GM23338 (cell line): ENCODE measurements around the gene RNF183. TPM values are rescaled to one million over a fixed set of nuclear protein-coding genes. Genes with fewer than 3 reads are reported as not detected.

Experiments
- ATAC-seq: fragments of 200-7000 bp; cut with Tn5 transposase; 3 replicates; pipeline ENCODE4 v1.9.1; 2020
- DNase-seq: peaks from one replicate; pipeline ENCODE4 v3.0.0-alpha.2; 2015; ENCODE audit warnings: low spot score
- H2AFZ ChIP-seq: fragments of 200-600 bp; sonication (generic); 2 replicates; pipeline ENCODE4 v1.8.0; 2016; ENCODE audit warnings: antibody characterized with exemption, mild to moderate bottlenecking, moderate library complexity
- H3F3A ChIP-seq: fragments of 200-600 bp; sonication (generic); replicated peaks from 2 replicates; pipeline ENCODE4 v1.8.0; 2017; ENCODE audit warnings: antibody characterized with exemption, mixed run types, low read depth
- H3K27ac ChIP-seq: fragments of 200-600 bp; sonication (generic); 2 replicates; pipeline ENCODE4 v1.6.1; 2016; ENCODE audit warnings: low read depth
- H3K27me3 ChIP-seq: fragments of 200-600 bp; sonication (generic); 2 replicates; pipeline ENCODE4 v1.8.0; 2016; ENCODE audit warnings: mild to moderate bottlenecking, mixed run types, moderate library complexity; ENCODE audit not compliant: insufficient read depth
- H3K36me3 ChIP-seq: fragments of 200-600 bp; sonication (generic); 2 replicates; pipeline ENCODE4 v1.8.0; 2016; ENCODE audit warnings: mild to moderate bottlenecking; ENCODE audit not compliant: insufficient read depth
- H3K4me1 ChIP-seq: fragments of 200-600 bp; sonication (generic); 2 replicates; pipeline ENCODE4 v1.8.0; 2016; ENCODE audit warnings: mild to moderate bottlenecking, moderate library complexity; ENCODE audit not compliant: insufficient read depth
- H3K4me2 ChIP-seq: fragments of 200-600 bp; sonication (generic); 2 replicates; pipeline ENCODE4 v1.7.1; 2017; ENCODE audit warnings: mixed run types
- H3K4me3 ChIP-seq: fragments of 200-600 bp; sonication (generic); 2 replicates; pipeline ENCODE4 v1.6.1; 2016; ENCODE audit warnings: mixed run types
- H3K79me2 ChIP-seq: fragments of 200-600 bp; sonication (generic); replicated peaks from 2 replicates; pipeline ENCODE4 v1.8.0; 2017; ENCODE audit warnings: mild to moderate bottlenecking; ENCODE audit not compliant: insufficient read depth
- H3K9me2 ChIP-seq: fragments of 200-600 bp; sonication (generic); 2 replicates; pipeline ENCODE4 v1.8.0; 2017; ENCODE audit not compliant: insufficient read depth
- H4K20me1 ChIP-seq: fragments of 200-600 bp; sonication (generic); replicated peaks from 2 replicates; pipeline ENCODE4 v1.8.0; 2017; ENCODE audit warnings: mild to moderate bottlenecking; ENCODE audit not compliant: insufficient read depth
- H3K27ac Mint-ChIP-seq: 2 replicates; pipeline ENCODE4 v1.8.0; 2020; ENCODE audit warnings: inconsistent platforms, mild to moderate bottlenecking, moderate library complexity, mixed read lengths
- H3K27me3 Mint-ChIP-seq: 3 replicates; pipeline ENCODE4 v1.8.0; 2022; ENCODE audit warnings: low read depth, mild to moderate bottlenecking, moderate library complexity, mixed read lengths, inconsistent platforms; ENCODE audit not compliant: insufficient read depth, poor library complexity
- H3K36me3 Mint-ChIP-seq: 3 replicates; pipeline ENCODE4 v1.8.0; 2021; ENCODE audit warnings: low read depth, mild to moderate bottlenecking, inconsistent platforms, moderate library complexity, mixed read lengths
- H3K4me1 Mint-ChIP-seq: 3 replicates; pipeline ENCODE4 v1.8.0; 2020; ENCODE audit warnings: mild to moderate bottlenecking, inconsistent platforms, mixed read lengths
- H3K4me3 Mint-ChIP-seq: 3 replicates; pipeline ENCODE4 v1.8.0; 2021; ENCODE audit warnings: moderate library complexity, mild to moderate bottlenecking, inconsistent platforms, mixed read lengths
- H3K9me3 Mint-ChIP-seq: 3 replicates; pipeline ENCODE4 v1.8.0; 2020; ENCODE audit warnings: moderate library complexity, mild to moderate bottlenecking, inconsistent platforms, mixed read lengths
- CREB1 ChIP-seq: fragments of 250-450 bp; sonication (Bioruptor Pico); IDR thresholded peaks from 2 replicates; pipeline ENCODE4 v1.5.0; 2020; ENCODE audit warnings: low read depth, mild to moderate bottlenecking, moderate library complexity
- CTCF ChIP-seq, 2 experiments: fragments of 200-600 bp in 1 of 2; sonication (generic) in 1 of 2; conservative IDR thresholded peaks; 2 replicates each; pipeline versions ENCODE4 v1.5.1 to v1.6.1; 2016 to 2017; ENCODE audit warnings: antibody characterized with exemption in 2 of 2, low read depth in 2 of 2, mild to moderate bottlenecking in 2 of 2, moderate library complexity in 1 of 2
- ETS1 ChIP-seq: IDR thresholded peaks from 2 replicates; pipeline ENCODE4 v1.6.1; 2016; ENCODE audit warnings: antibody characterized with exemption
- EZH2 ChIP-seq: fragments of 200-600 bp; sonication (generic); IDR thresholded peaks from one replicate; pipeline ENCODE4 v1.8.0; 2017; ENCODE audit warnings: antibody characterized with exemption, mild to moderate bottlenecking, low read depth; ENCODE audit not compliant: unreplicated experiment
- EZH2phosphoT487 ChIP-seq: fragments of 200-600 bp; sonication (generic); IDR thresholded peaks from one replicate; pipeline ENCODE4 v1.8.1; 2018; ENCODE audit warnings: antibody characterized with exemption; ENCODE audit not compliant: unreplicated experiment
- JUNB ChIP-seq: IDR thresholded peaks from one replicate; pipeline ENCODE4 v1.6.1; 2016; ENCODE audit warnings: antibody characterized with exemption; ENCODE audit not compliant: unreplicated experiment
- NANOG ChIP-seq: IDR thresholded peaks from 2 replicates; pipeline ENCODE4 v1.6.1; 2016; ENCODE audit warnings: antibody characterized with exemption, borderline replicate concordance
- POLR2AphosphoS5 ChIP-seq: IDR thresholded peaks from 2 replicates; pipeline ENCODE4 v1.6.1; 2016; ENCODE audit warnings: antibody characterized with exemption, low read depth
- REST ChIP-seq: IDR thresholded peaks from one replicate; pipeline ENCODE4 v1.6.1; 2018; ENCODE audit warnings: antibody characterized with exemption; ENCODE audit not compliant: unreplicated experiment
- STAT1 ChIP-seq: IDR thresholded peaks from one replicate; pipeline ENCODE4 v1.6.1; 2016; ENCODE audit warnings: antibody characterized with exemption; ENCODE audit not compliant: unreplicated experiment
- ZNF114 ChIP-seq: fragments of 250-450 bp; sonication (Bioruptor Pico); IDR thresholded peaks from 2 replicates; pipeline ENCODE4 v1.5.0; 2020; ENCODE audit warnings: mild to moderate bottlenecking, moderate library complexity
- ZNF331 ChIP-seq: fragments of 250-450 bp; sonication (Bioruptor Pico); IDR thresholded peaks from 2 replicates; pipeline ENCODE4 v1.5.0; 2020; ENCODE audit warnings: low read depth, mild to moderate bottlenecking, moderate library complexity
- ZNF462 ChIP-seq: fragments of 250-450 bp; sonication (Bioruptor Pico); IDR thresholded peaks from 2 replicates; pipeline ENCODE4 v1.5.0; 2020; ENCODE audit warnings: mild to moderate bottlenecking, moderate library complexity
- polyA plus RNA-seq: library from polyadenylated mRNA; unstranded; fragments of >200 nt; fragmentation: Nextera tagmentation; extraction: Ambion mirVana; gene quantifications from 2 replicates; pipeline ENCODE4 v1.2.1, GENCODE V29; 2016
- total RNA-seq: library from RNA; depleted of rRNA; stranded (reverse); fragments of >200 nt; shearing (Covaris generic); gene quantifications from 2 replicates; pipeline ENCODE4 v1.2.3, GENCODE V29; 2014

Gene RNF183
- total and polyA plus RNA-seq, 2 experiments from 2014 or later = 0.42 TPM; not detected in 1

- Mint-ChIP-seq H3K4me1 (no peaks in the 10 kb centered on the region), H3K9me3 (no peaks in the 10 kb centered on the region), H3K27me3 (no peaks in the 10 kb centered on the region), H3K27ac (no peak overlapping the region), H3K36me3 (peaks cover 20% of the 10 kb centered on the region), H3K4me3 (no peak overlapping the region)
- Histone ChIP-seq H3K9me2 (no peaks in the 10 kb centered on the region), H3K4me3 (no peak overlapping the region), H3K27me3 (no peaks in the 10 kb centered on the region), H3F3A (no peaks in the 10 kb centered on the region), H4K20me1 (peaks cover 8% of the 10 kb centered on the region; the same call in 1 of the 2 replicates), H3K36me3 (peaks cover 13% of the 10 kb centered on the region), H3K79me2 (no peaks in the 10 kb centered on the region), H2AFZ (no peak overlapping the region), H3K27ac (no peak overlapping the region), H3K4me2 (no peak overlapping the region), H3K4me1 (no peaks in the 10 kb centered on the region)
- DNase-seq (no peak), ATAC-seq (no peak)
- TF ChIP-seq JUNB (no peak), ZNF114 (no peak), STAT1 (no peak), NANOG (no peak), CREB1 (CRISPR knock-in tag) (no peak), CTCF (conservative IDR thresholded peaks at IDR 0.05; ENCODE audit: low read depth in 2 of 2) (no peak), ETS1 (no peak), EZH2 (no peak), ZNF462 (no peak), REST (no peak), POLR2AphosphoS5 (no peak), EZH2phosphoT487 (no peak), ZNF331 (CRISPR knock-in tag) (no peak)
Measured at GRCh38 chr9:113257863-113258262, 45.3 kb downstream of the RNF183 start.
